ENCODE measurements around the gene MLX.
A peak's percentile ranks its signal among the peaks of the same experiment; 100 is the strongest.
"Not testable (repeated sequence)": the region's sequence is repeated elsewhere in the genome, so short reads cannot be mapped to it uniquely, and the experiment has no call there.

The MLX gene

DNA sequence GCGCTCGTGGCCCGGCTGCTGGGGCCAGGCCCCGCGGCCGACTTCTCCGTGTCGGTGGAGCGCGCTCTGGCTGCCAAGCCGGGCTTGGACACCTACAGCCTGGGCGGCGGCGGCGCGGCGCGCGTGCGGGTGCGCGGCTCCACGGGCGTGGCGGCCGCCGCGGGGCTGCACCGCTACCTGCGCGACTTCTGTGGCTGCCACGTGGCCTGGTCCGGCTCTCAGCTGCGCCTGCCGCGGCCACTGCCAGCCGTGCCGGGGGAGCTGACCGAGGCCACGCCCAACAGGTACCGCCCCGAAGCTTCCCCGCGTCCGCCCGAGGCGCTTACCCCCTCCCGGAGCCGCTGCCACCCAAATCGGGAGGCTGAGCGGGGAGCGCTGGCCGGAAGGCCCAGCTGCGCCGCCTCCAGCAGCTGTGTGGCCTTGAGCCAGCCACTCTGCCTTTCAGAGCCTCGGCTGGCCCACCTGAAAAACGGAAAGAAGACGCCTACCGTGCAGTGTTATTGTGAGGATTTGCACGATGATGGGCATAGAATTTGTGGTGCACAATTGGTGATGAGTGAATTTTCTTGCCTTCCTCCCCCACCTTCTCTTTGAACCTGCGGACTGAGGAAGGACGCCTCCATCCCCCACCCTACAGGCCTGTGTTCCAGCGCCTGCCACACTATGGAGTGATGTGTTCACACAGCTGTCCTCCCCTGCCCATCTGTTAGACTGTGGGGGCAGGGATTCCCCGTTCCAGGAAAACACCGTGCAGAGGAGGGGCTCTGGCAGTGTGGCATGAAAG is 30.3 kb upstream of the MLX start:
- peak; percentile 53 for DNase-seq

DNA sequence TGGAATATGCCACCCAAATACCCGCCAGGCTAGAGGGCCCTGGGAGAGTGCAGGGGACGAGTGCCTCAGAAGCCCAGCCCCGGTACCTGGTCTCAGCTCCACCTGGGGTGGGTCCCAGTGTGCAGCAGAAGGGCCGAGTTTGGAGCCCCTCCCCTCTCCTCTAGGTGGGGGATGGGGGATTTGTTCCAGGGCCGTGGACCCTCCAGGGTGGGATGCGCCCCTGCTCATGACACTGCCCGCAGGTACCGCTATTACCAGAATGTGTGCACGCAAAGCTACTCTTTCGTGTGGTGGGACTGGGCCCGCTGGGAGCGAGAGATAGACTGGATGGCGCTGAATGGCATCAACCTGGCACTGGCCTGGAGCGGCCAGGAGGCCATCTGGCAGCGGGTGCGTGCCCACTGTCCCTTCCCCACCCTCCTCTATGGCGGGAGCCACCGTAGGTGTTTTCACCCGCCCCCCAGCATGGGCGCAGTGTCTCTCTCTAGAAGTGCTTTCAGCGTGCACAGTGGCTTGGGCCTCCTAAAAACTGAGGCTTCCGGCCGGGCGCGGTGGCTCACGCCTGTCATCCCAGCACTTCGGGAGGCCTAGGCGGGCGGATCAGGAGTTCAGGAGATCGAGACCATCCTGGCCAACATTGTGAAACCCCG is 29.6 kb upstream of the MLX start:
- no peak for DNase-seq

DNA sequence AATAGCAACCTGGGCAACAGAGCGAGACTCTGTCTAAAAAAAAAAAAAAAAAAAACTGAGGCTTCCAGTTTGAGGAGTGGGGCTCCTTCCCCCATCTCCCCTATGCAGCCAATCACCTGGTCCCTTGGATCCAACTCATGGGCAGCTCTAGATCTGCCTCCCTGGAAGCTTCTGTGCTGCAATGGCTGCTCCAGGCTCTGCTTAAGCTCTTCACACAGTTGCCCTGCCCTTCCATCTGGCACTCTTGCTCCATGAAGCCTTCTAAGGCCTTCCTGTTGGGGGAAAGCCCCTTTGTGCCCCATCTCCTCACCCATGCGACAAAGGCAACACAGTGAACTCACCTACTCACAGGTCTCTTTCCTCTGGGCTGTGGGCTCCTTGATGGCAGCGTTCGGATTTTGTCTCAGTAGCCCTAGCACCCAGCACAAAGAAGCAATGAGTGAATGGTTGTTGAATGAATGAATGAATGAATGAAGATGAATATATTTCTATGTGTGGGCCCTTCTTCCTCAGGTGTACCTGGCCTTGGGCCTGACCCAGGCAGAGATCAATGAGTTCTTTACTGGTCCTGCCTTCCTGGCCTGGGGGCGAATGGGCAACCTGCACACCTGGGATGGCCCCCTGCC is 29.0 kb upstream of the MLX start:
- DNase-seq = no peak

DNA sequence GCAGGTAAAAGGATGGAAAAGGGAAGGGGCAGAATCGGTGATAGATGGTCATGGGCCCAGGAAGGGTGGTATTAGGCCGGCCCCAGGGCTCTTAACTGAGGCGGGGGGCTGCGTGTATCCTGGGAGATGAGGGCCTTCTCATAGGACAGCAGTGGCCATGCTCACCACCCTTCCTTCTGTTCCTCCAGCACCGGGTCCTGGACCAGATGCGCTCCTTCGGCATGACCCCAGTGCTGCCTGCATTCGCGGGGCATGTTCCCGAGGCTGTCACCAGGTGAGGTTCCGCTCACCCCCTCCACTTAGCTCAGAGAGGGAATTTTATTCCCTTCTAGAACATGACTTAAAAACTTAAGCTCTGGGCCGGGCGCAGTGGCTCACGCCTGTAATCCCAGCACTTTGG is 28.4 kb upstream of the MLX start:
- no peak for DNase-seq

DNA sequence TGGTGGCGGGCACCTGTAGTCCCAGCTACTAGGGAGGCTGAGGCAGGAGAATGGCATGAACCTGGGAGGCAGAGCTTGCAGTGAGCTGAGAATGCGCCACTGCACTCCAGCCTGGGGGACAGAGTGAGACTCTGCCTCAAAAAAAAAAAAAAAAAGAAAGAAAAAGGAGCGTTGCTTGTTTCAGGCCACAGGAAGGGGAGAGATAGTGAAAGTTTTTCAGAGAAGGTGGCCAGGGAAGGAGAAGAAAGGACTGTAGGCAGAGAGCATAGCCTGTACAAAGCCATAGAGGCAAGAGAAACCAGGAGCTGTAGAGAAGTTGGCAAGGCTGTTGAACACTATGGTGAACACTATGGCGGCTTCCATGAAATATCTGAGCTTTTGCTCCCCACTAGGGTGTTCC is 26.3 kb upstream of the MLX start:
- DNase-seq = not testable (repeated sequence)

DNA sequence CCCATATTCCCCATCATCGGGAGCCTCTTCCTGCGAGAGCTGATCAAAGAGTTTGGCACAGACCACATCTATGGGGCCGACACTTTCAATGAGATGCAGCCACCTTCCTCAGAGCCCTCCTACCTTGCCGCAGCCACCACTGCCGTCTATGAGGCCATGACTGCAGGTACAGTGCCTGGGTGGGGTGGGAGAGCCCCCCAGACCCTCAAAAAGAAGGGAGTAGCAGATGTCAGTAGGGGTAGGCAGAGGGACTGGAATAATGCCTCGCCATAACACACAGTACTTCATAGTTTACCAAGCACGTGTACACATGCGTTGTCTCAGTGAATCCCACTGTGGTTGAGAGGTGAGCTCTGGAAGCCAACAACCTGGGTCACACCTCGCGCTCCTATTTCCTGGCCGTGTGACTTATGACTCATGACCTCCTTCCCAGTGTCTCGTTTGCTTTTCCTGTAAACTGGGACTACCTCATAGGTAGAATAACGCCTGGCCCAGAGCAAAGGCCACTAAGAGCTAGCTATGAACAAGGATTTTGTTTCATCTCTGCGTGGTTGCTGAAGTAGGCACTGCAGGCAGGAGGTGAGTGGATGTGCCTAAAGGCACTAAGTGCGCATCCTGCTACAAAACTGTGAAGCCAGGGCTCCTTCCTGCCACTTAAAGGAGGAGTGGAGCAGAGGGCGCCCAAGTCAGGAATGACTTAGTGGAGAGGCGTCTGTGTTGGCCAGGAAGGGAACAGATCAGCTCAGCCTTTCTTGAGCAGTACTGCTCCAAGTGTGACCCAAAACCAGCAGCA is 25.7 kb upstream of the MLX start:
- DNase-seq = no peak

DNA sequence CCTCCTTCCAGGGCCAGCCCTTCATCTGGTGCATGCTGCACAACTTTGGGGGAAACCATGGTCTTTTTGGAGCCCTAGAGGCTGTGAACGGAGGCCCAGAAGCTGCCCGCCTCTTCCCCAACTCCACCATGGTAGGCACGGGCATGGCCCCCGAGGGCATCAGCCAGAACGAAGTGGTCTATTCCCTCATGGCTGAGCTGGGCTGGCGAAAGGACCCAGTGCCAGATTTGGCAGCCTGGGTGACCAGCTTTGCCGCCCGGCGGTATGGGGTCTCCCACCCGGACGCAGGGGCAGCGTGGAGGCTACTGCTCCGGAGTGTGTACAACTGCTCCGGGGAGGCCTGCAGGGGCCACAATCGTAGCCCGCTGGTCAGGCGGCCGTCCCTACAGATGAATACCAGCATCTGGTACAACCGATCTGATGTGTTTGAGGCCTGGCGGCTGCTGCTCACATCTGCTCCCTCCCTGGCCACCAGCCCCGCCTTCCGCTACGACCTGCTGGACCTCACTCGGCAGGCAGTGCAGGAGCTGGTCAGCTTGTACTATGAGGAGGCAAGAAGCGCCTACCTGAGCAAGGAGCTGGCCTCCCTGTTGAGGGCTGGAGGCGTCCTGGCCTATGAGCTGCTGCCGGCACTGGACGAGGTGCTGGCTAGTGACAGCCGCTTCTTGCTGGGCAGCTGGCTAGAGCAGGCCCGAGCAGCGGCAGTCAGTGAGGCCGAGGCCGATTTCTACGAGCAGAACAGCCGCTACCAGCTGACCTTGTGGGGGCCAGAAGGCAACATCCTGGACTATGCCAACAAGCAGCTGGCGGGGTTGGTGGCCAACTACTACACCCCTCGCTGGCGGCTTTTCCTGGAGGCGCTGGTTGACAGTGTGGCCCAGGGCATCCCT is 23.5 kb upstream of the MLX start:
- no peak for DNase-seq

DNA sequence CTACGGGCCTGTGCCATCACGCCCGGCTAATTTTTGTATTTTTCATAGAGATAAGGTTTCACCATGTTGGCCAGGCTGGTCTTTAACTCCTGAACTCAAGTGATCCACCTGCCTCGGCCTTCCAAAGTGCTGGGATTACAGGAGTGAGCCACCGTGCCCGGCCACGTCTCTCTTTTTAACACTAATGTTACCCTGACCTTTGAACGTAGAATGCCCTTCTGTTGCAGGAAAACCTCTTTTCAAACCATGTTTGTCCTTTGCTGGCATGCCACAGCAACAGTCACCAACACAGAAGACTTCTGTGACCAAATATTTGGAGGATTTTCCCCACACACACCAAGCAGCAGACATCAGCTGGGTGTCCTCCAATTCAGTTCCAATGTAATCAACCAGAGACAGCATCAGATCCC is 22.0 kb upstream of the MLX start:
- DNase-seq = no peak

DNA sequence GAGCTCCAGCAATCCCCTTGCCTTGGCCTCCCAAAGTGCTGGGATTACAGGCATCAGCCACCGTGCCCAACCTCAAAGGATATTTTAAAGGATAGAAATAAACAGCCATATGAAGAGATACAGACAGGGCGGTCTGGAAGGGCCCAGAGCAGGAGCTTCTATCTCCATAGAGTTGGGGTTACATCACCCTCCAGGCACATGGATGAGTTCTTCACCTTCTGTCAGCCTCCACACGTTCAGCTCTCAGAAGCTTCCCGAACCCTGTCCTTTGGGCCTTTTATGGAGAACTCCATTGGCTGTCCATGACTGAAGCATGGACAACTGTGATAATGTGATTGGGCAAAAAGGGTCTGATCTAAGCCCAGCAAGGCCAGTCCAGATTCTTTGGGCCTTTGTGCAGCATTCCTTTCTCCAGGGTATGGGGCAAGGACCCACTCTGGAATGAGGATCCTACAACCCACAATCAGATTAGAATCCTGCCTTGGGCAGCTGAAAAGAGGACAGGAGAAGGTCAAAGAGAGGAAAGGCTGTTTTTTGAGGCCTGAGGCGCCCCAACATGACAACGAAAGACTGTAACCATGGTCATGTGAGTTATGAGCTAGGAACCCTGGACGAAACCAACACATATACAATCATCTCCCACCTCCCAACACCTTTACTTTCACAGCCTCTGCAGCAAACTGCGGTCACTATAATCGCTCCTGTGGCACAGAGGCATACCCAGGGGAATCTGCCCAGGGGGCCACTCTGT is 21.0 kb upstream of the MLX start:
- not testable (repeated sequence) for DNase-seq

DNA sequence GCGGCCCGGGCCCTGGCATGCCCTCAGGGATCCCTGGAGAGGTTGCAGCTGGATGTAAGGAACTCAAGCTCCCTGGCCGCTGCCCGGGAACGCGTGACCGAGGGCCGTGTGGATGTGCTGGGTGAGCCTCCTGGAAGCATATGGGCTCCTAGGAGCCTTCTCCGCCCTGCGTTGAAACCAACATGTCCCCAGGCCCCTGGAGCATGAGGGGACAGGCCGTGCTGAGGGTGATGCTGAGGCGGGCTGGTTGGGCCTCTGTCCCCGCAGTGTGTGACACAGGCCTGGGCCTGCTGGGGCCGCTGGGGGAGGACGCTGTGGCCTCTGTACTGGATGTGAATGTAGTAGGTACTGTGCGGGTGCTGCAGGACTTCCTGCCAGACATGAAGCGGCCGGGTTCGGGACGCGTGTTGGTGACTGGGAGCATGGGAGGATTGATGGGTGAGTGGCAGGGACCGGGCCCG is 19.9 kb upstream of the MLX start:
- no peak for DNase-seq

DNA sequence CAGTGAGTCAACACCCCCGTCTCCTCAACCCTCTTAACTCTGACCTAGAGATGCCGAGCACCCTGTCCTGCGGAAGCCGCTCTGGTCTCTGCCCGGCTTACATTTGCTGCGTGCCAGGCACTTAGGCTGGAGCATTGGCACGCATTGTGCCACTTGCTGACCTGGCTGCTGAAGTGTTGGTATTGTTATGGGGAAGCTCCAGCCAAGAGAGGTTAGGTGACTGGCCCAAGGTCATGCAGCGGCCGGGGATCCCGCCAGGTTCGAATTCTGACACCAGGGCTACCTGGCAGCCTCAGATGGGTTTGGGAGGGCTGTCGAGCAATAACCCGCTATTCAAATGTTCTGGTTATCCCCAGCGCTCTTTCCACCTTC is 19.2 kb upstream of the MLX start:
- no peak for DNase-seq

DNA sequence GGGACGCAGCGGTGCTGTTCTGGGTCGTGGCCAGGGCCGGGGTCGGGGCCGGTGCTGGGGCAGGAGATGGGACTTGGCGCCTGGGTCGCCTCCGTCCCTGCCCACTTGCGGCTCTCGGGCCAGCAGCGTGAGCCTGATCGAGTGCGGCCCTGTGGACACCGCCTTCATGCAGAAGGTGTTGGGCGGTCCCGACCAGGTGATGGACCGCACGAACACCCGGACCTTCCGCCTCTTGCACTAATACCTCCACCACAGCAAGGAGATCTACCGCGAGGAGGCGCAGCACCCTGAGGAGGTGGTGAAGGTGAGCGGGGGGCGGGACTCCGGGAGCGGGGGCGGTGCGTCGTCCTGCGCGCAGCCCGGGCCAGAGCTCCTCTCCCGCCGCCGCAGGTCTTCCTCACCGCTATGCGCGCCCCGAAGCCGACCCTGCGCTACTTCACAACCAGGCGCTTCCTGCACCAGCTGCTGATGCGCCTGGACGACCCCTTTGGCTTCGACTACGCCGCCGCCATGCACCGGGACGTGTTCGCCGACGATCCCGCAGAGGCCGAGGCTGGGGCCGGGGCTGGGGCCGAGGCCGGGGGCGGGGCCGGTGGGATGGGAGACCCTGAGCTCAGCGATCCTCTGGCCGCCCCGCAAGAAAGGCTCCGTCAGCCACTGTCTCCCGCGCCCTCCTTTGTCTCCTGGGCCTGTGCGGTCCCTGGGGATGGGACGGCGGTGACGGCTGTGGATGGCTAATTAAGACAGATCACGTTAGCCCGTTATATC is 18.6 kb upstream of the MLX start:
- peak; percentile 70 for DNase-seq

DNA sequence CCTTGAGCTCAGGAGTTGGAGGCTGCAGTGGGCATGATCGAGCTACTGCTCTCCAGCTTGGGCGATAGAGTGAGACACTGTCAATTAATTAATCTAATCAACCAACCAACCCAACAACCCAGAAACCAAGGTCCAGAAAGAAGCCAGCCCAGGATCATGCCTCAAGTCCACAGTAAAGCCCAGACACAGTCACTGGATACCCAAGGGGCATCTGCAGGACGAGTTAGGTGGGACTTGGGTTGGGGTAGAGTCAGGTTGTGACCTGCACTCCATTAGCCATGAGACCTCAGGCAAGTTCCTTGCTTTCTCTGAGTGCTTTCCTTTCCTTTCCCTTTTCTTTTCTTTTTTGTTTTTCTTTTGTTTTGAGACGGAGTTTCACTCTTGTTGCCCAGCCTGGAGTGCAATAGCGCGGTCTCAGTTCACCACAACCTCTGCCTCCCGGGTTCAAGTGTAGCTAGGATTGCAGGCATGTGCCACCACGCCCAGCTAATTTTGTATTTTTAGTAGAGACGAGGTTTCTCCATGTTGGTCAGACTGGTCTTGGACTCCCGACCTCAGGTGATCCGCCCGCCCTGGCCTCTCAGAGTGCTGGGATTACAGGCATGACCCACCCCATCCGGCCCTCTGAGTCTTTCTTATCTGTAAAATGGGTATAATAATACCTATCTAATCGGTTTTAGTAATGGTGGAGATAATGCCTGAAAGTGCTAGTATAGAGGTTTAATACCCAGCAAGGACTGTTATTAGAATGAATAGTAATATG is 17.7 kb upstream of the MLX start:
- no peak for DNase-seq

DNA sequence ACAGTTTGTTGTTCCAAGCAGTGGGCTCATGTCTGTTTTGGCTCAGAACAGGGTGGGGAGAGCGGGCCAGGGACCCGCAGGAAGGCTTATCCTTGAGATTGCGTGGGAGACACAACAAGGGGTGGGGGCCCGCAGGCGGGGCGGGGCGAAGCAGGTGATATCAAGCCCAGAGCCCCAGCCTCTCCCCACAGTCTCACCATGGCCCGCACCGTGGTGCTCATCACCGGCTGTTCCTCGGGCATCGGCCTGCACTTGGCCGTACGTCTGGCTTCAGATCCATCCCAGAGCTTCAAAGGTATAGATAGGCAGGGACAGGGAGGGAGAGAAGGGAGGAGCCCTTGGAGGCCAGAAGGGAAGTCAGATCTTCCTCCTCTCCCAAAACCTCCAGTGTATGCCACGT is 14.2 kb upstream of the MLX start, which contains the start of gene HSD17B1:
TSS of gene HSD17B1 (plus strand) at position 188 of the 400 bp plus-strand sequence. CDS start at position 199, 11 bp downstream.
- DNase-seq = not testable (repeated sequence)

DNA sequence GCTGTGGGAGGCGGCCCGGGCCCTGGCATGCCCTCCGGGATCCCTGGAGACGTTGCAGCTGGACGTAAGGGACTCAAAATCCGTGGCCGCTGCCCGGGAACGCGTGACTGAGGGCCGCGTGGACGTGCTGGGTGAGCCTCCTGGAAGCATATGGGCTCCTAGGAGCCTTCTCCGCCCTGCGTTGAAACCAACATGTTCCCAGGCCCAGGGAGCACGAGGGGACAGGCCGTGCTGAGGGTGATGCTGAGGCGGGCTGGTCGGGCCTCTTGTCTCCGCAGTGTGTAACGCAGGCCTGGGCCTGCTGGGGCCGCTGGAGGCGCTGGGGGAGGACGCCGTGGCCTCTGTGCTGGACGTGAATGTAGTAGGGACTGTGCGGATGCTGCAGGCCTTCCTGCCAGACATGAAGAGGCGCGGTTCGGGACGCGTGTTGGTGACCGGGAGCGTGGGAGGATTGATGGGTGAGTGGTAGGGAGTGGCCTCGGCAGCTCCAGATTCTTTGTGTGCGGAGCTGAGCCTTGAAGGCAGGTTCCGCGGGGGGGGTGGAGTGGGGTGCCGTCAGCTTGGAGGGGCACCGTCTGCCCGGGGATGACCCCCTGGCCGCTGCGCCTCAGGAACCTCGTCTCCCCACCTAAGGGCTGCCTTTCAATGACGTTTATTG is 13.6 kb upstream of the MLX start:
- no peak for DNase-seq

DNA sequence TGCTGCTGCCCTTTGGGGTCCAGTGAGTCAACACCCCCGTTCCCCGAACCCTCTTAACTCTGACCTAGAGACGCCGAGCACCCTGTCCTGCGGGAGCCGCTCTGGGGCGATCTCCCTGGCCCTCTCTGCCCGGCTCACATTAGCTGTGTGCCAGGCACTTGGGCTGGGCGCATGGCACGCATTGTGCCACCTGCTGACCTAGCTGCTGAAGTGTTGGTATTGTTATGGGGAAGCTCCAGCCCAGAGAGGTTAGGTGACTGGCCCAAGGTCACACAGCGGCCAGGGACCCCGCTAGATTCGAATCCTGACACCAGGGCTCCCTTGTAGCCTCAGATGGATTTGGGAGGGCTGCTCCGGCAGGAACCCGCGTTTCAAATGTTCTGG is 13.0 kb upstream of the MLX start:
- no peak for DNase-seq

DNA sequence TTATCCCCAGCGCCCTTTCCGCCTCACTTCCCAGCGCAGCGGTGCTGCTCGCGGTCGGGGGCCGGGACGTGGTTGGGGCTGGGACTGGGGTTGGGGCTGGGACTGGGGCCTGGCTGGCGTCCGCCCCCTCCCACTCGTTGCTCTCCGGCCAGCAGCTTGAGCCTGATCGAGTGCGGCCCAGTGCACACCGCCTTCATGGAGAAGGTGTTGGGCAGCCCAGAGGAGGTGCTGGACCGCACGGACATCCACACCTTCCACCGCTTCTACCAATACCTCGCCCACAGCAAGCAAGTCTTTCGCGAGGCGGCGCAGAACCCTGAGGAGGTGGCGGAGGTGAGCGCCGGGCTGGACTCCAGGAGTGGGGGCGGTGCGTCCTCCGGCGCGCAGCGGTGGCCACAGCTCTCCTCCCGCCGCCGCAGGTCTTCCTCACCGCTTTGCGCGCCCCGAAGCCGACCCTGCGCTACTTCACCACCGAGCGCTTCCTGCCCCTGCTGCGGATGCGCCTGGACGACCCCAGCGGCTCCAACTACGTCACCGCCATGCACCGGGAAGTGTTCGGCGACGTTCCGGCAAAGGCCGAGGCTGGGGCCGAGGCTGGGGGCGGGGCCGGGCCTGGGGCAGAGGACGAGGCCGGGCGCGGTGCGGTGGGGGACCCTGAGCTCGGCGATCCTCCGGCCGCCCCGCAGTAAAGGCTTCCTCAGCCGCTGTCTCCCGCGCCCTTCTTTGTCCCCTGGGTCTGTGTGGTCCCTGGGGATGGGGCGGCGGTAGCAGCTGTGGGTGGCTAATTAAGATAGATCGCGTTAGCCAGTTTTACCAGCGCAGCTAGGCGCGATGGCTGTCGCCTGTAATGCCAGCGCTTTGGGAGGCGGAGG is 12.4 kb upstream of the MLX start:
- DNase-seq = peak; percentile 59

DNA sequence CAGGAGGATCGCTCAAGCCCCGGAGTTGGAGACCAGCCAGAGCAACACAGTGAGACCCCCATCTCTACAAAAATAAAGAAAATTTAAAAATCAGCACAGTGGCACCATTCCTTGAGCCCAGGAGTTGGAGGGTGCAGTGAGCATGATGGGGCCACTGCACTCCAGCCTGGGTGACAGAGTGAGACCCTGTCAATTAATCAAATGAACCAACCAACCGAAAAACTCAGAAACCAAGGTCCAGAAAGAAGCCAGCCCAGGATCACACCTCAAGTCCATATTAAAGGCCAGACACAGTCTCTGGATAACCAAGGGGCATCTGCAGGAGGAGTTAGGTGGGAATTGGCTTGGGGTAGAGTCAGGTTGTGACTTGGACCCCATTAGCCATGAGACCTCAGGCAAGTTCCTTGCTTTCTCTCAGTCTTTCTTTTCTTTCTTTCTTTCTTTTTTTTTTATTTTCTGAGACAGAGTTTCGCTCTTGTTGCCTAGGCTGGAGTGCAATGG is 11.7 kb upstream of the MLX start:
- DNase-seq = no peak
